Osteocyte (in vitro differentiated cells): ENCODE results near the gene LIX1. TPM values are rescaled to one million over a fixed set of nuclear protein-coding genes. Genes with fewer than 3 reads are reported as not detected.

ENCODE experiments used
- DNase-seq: peaks from one replicate; pipeline ENCODE4 v3.0.0; 2021; ENCODE audit warnings: mixed read lengths; ENCODE audit not compliant: unreplicated experiment; ENCODE audit errors: extremely low spot score
- H3K27ac Mint-ChIP-seq: one replicate; pipeline ENCODE4 v1.8.0; 2021; ENCODE audit warnings: mild to moderate bottlenecking, mixed read lengths; ENCODE audit not compliant: unreplicated experiment
- H3K27me3 Mint-ChIP-seq: one replicate; pipeline ENCODE4 v1.8.0; 2021; ENCODE audit warnings: mixed read lengths; ENCODE audit not compliant: unreplicated experiment
- H3K36me3 Mint-ChIP-seq: one replicate; pipeline ENCODE4 v1.8.0; 2021; ENCODE audit warnings: mixed read lengths; ENCODE audit not compliant: unreplicated experiment
- H3K4me1 Mint-ChIP-seq: one replicate; pipeline ENCODE4 v1.8.0; 2021; ENCODE audit warnings: mixed read lengths; ENCODE audit not compliant: unreplicated experiment
- H3K4me3 Mint-ChIP-seq: one replicate; pipeline ENCODE4 v1.8.0; 2021; ENCODE audit warnings: mild to moderate bottlenecking, moderate library complexity, mixed read lengths; ENCODE audit not compliant: unreplicated experiment
- H3K9me3 Mint-ChIP-seq: one replicate; pipeline ENCODE4 v1.8.0; 2021; ENCODE audit warnings: mixed read lengths; ENCODE audit not compliant: unreplicated experiment
- total RNA-seq: library from RNA; stranded (reverse); gene quantifications from 2 replicates; pipeline ENCODE4 v1.2.1, GENCODE V29; 2021
- TF ChIP-seq, protein P1 (sequence below): fragments of 200-600 bp; sonication (generic); IDR thresholded peaks from 2 replicates; pipeline ENCODE4 v1.5.0; 2021; ENCODE audit warnings: antibody characterized with exemption, mild to moderate bottlenecking, moderate library complexity

LIX1 gene
- total RNA-seq, 1 donor from 2014 or later = 0.48 TPM

DNA sequence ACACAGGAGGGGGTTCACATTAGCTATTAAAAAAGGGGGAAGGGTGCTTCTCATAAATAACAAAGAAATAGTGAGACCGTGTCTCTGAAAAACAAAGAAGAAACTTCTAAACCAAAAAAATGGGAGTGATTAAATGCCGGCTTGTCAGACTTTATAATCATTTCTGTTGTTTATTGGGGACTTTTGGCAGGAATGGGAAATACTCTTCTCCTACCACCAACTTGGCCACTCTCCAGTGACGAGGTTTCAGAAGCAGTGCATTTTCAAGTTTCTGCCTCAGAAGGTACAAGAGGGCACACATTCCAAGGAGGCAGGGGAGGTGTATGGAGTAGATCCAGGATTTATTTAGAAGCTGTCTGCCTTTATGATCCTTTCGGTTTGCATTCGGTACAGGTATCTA lies 46.2 kb downstream of the LIX1 start:
- H3K36me3 Mint-ChIP-seq = no peaks in the 10 kb centered on the region
- TF ChIP-seq, protein P1, sequence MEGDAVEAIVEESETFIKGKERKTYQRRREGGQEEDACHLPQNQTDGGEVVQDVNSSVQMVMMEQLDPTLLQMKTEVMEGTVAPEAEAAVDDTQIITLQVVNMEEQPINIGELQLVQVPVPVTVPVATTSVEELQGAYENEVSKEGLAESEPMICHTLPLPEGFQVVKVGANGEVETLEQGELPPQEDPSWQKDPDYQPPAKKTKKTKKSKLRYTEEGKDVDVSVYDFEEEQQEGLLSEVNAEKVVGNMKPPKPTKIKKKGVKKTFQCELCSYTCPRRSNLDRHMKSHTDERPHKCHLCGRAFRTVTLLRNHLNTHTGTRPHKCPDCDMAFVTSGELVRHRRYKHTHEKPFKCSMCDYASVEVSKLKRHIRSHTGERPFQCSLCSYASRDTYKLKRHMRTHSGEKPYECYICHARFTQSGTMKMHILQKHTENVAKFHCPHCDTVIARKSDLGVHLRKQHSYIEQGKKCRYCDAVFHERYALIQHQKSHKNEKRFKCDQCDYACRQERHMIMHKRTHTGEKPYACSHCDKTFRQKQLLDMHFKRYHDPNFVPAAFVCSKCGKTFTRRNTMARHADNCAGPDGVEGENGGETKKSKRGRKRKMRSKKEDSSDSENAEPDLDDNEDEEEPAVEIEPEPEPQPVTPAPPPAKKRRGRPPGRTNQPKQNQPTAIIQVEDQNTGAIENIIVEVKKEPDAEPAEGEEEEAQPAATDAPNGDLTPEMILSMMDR = no peak
- H3K27ac Mint-ChIP-seq = peak overlapping the region; percentile 52
- no peak for DNase-seq
- no peak overlapping the region for H3K4me3 Mint-ChIP-seq
- peaks cover 43% of the 10 kb centered on the region for H3K4me1 Mint-ChIP-seq
- H3K27me3 Mint-ChIP-seq = peaks cover 4% of the 10 kb centered on the region
- H3K9me3 Mint-ChIP-seq = no peaks in the 10 kb centered on the region

DNA sequence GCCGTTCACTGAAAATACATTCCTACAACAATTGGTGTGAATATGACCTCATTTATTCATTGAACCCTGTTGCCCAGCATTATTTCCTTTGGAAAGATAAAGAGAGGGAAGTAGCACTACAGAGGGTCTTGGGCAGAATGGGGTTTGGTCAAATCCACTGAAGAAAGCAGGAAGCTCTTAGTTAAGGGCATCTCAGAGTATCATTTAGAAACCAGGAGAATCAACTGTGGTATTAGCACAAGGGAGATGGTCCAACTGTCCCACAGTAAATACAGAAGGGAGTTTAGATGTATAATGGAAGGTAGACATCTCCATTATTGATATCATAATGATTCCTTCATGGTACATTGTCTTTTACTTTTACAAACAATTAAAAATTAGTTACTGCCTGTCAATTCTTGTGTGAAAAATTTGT lies 47.1 kb downstream of the LIX1 start:
- DNase-seq = no peak
- TF ChIP-seq, protein P1 = no peak
- H3K27ac Mint-ChIP-seq = no peak overlapping the region
- H3K4me3 Mint-ChIP-seq = no peak overlapping the region
- peaks cover 36% of the 10 kb centered on the region for H3K4me1 Mint-ChIP-seq
- H3K36me3 Mint-ChIP-seq = no peaks in the 10 kb centered on the region
- H3K9me3 Mint-ChIP-seq = no peaks in the 10 kb centered on the region
- peaks cover 12% of the 10 kb centered on the region for H3K27me3 Mint-ChIP-seq

DNA sequence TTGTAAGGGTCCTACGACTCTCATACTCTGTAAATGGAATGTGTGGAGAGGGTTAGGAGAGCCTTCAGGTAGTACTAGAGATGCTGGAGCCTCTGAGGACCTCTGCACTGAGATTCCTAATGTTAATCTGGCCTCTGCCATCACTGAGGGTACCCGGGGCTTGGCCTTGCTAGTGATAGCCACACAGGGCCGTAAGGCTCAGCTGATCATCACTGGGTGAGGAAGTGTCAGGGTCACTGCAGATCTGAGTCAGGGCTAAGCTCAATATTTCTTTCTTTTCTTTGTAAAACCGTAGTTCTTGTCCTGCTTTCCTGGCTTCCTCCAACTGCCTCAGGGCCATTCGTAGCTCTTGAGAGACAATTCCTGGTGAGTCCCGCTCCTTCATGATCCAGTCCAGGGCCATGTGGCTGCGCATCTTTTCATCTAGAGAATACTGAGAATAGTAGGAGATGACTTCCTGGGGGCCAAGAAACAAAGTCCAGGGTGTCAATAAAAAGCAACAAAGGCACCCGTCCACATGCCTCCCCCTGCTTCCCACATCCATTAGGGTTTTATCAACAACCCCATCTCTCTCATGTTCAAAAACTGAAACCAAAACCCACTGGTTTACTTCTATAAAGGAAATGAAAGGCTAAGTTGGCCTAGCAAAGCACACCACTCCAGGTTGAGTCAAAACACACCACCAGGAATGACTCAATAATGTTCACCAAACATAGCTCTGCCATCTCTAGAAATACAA lies 47.7 kb downstream of the LIX1 start:
- no peak for DNase-seq
- TF ChIP-seq, protein P1 = no peak
- Mint-ChIP-seq H3K4me3 (no peak overlapping the region), H3K27me3 (peaks cover 18% of the 10 kb centered on the region), H3K9me3 (no peaks in the 10 kb centered on the region), H3K27ac (no peak overlapping the region), H3K4me1 (peaks cover 31% of the 10 kb centered on the region), H3K36me3 (no peaks in the 10 kb centered on the region)

DNA sequence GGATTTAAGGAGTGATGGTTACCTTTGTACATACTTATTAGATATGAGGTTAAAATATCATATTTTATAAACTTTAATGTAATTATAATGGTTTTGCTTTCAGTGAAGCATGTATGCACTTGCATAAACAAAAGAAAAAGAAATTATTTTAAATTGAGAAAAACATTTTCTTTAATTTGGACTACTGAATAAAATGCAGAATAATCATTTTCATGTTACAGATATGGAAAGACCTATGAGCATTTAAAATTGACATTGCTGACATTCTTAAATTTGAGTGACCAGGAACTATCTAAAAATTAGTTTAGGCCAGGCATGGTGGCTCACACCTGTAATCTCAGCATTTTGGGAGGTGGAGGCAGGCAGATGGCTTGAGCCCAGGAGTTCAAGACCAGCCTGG lies 49.2 kb downstream of the LIX1 start:
- no peak for DNase-seq
- Mint-ChIP-seq H3K9me3 (no peaks in the 10 kb centered on the region), H3K27ac (no peak overlapping the region), H3K4me1 (peaks cover 22% of the 10 kb centered on the region), H3K4me3 (no peak overlapping the region), H3K27me3 (peaks cover 27% of the 10 kb centered on the region), H3K36me3 (no peaks in the 10 kb centered on the region)
- TF ChIP-seq, protein P1 = no peak

DNA sequence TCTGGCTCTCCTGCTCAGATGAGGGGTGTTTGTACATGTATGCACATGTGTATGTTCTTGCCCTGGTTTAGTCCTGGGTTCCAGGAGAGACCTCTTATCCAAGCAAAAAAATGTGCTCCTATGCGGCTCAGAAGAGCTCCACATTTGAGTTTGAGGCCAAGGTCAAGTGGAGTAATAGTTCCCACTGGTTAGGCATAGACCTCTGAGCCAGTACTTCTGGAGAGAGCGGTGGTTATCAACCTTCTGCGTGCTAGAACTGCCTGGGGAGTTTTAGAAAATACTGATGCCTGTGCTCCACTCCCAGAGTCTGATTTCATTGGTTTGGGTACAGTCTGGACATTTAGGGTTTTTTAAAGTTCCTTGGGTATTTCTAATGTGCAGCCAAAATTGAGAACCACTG lies 51.5 kb downstream of the LIX1 start:
- Mint-ChIP-seq H3K9me3 (no peaks in the 10 kb centered on the region), H3K27me3 (peaks cover 33% of the 10 kb centered on the region), H3K4me3 (no peak overlapping the region), H3K4me1 (peaks cover 7% of the 10 kb centered on the region), H3K36me3 (no peaks in the 10 kb centered on the region), H3K27ac (no peak overlapping the region)
- TF ChIP-seq, protein P1 = no peak
- no peak for DNase-seq
